Right lobe of liver (tissue), 4 donors: ENCODE measurements around the gene HIGD1A.

ENCODE experiments used
- POLR2A ChIP-seq: fragments of 450-650 bp; IDR thresholded peaks from one replicate; pipeline ENCODE4 v1.6.1; 2017; ENCODE audit warnings: antibody characterized with exemption, mild to moderate bottlenecking
- TF ChIP-seq, protein P1 (sequence below), 4 donors: fragments of 200-600 bp in 3 of 4; fragments of 450-650 bp in 1 of 4; IDR thresholded peaks; one replicate each; pipeline versions ENCODE4 v1.5.1 to v1.8.0; 2016 to 2022; ENCODE audit warnings: antibody characterized with exemption in 4 of 4, mild to moderate bottlenecking in 2 of 4
- donor health status: DM: no; HTN: no; CAD: no.
- donor health status: DM: no; HTN: no; CAD: no.
- donor health status: DM: no; HTN: yes; CAD: no.

DNA sequence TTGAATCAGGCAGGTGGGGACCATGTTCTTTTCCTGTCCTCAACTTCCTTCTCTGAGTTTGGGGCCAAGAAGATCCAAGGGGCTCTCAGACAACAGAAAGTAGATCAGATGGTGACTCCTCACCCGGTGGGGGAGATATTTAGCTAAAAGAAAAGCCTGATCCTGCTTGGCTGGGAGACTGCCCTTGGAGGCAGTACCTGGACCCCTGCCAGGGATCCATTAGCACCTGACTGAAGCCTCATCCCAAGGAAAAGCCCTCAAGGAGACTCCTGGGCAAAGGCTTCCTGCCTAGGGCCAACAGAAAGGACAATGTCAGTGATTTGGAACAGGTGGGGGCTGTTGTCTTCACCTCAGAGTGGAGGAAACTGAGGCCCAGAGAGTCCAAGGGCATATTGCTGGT is 68.2 kb downstream of the HIGD1A start:
- TF ChIP-seq POLR2A, result no peak
- TF ChIP-seq, protein P1, sequence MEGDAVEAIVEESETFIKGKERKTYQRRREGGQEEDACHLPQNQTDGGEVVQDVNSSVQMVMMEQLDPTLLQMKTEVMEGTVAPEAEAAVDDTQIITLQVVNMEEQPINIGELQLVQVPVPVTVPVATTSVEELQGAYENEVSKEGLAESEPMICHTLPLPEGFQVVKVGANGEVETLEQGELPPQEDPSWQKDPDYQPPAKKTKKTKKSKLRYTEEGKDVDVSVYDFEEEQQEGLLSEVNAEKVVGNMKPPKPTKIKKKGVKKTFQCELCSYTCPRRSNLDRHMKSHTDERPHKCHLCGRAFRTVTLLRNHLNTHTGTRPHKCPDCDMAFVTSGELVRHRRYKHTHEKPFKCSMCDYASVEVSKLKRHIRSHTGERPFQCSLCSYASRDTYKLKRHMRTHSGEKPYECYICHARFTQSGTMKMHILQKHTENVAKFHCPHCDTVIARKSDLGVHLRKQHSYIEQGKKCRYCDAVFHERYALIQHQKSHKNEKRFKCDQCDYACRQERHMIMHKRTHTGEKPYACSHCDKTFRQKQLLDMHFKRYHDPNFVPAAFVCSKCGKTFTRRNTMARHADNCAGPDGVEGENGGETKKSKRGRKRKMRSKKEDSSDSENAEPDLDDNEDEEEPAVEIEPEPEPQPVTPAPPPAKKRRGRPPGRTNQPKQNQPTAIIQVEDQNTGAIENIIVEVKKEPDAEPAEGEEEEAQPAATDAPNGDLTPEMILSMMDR (IDR thresholded peaks at IDR 0.05), result no peak
